K562 (cell line): ENCODE results near the gene SLC30A1. TPM values are rescaled to one million over a fixed set of nuclear protein-coding genes. Genes with fewer than 3 reads are reported as not detected.
A peak's percentile ranks its signal among the peaks of the same experiment; 100 is the strongest.

Source experiments
- ATF7 ChIP-seq: fragments of 450-650 bp; IDR thresholded peaks from 2 replicates; pipeline ENCODE4 v1.7.1; 2014; ENCODE audit warnings: mild to moderate bottlenecking, moderate library complexity
- DIDO1 ChIP-seq: fragments of 450-650 bp; IDR thresholded peaks from 2 replicates; pipeline ENCODE4 v1.6.1; 2016; ENCODE audit warnings: low read depth, missing biosample characterization, missing genetic modification characterization
- EP300 ChIP-seq: IDR thresholded peaks from 2 replicates; pipeline ENCODE4 v1.6.1; 2012; ENCODE audit warnings: low read length, improper control_type of control experiment
- FOSL1 ChIP-seq: fragments of 200-800 bp; sonication (Bioruptor generic); conservative IDR thresholded peaks from 2 replicates; pipeline ENCODE4 v1.6.1; 2016; ENCODE audit warnings: missing genetic modification characterization, missing compliant biosample characterization
- FOXJ2 ChIP-seq: fragments of 200-800 bp; sonication (Bioruptor generic); IDR thresholded peaks from 2 replicates; pipeline ENCODE4 v1.6.1; 2016; ENCODE audit warnings: missing genetic modification characterization, missing compliant biosample characterization
- HSF4 ChIP-seq: fragments of 250-450 bp; sonication (Bioruptor Pico); IDR thresholded peaks from 2 replicates; pipeline ENCODE4 v2.1.2; 2022; ENCODE audit warnings: mild to moderate bottlenecking, moderate library complexity, borderline replicate concordance
- MEF2D ChIP-seq: conservative IDR thresholded peaks from 2 replicates; pipeline ENCODE4 v1.6.1; 2016; ENCODE audit warnings: low read depth, missing genetic modification characterization, missing compliant biosample characterization
- OTX1 ChIP-seq: fragments of 450-650 bp; formaldehyde crosslinking; IDR thresholded peaks from 2 replicates; pipeline ENCODE4 v1.4.0; 2022; ENCODE audit warnings: mild to moderate bottlenecking
- PHF20 ChIP-seq: fragments of 450-650 bp; IDR thresholded peaks from 2 replicates; pipeline ENCODE4 v1.6.1; 2018; ENCODE audit not compliant: partially characterized antibody
- POU5F1 ChIP-seq: fragments of 150-350 bp; IDR thresholded peaks from 2 replicates; pipeline ENCODE4 v1.6.1; 2014; ENCODE audit warnings: borderline replicate concordance, low read length, low read depth, mild to moderate bottlenecking; ENCODE audit not compliant: partially characterized antibody
- SMAD4 ChIP-seq: fragments of 250-450 bp; sonication (Bioruptor Pico); conservative IDR thresholded peaks from 2 replicates; pipeline ENCODE4 v1.8.0; 2021; ENCODE audit warnings: inconsistent platforms, mild to moderate bottlenecking, moderate library complexity
- ZNF586 ChIP-seq: fragments of 450-650 bp; formaldehyde crosslinking; conservative IDR thresholded peaks from 2 replicates; pipeline ENCODE4 v1.4.0; 2020; ENCODE audit warnings: mild to moderate bottlenecking, moderate library complexity
- ZNF668 ChIP-seq: fragments of 250-450 bp; sonication (Bioruptor Pico); IDR thresholded peaks from 2 replicates; pipeline ENCODE4 v1.8.0; 2022; ENCODE audit warnings: mild to moderate bottlenecking, inconsistent platforms
- polyA plus RNA-seq, 8 experiments: library from polyadenylated mRNA; depleted of rRNA in 4 of 8; stranded (reverse) in 5 of 8; unstranded in 3 of 8; fragments of >200 nt; fragmentation: Nextera tagmentation in 2 of 8; fragmentation: Illumina TruSeq in 1 of 8; extraction: Ambion mirVana in 2 of 8; extraction: Trizol in 1 of 8; gene quantifications; 2 replicates each; pipeline versions ENCODE4 v1.2.1 to v1.2.3, GENCODE V29; 2011 to 2014; ENCODE audit warnings: inconsistent platforms in 1 of 8, missing spikeins in 1 of 8
- total RNA-seq, 7 experiments: library from RNA; depleted of rRNA in 6 of 7; stranded (reverse); fragments of >200 nt in 6 of 7; fragmentation: Illumina TruSeq in 2 of 7; extraction: Trizol in 2 of 7; gene quantifications; 2 replicates each; pipeline versions ENCODE4 v1.2.1 to v1.2.3, GENCODE V29; 2011 to 2021; ENCODE audit warnings: low replicate concordance in 1 of 7
- TF ChIP-seq, protein P1 (sequence below), 2 experiments: fragments of 200-800 bp in 1 of 2; sonication (Bioruptor generic) in 1 of 2; sonication (generic) in 1 of 2; formaldehyde crosslinking in 1 of 2; IDR thresholded peaks in 1 of 2; conservative IDR thresholded peaks in 1 of 2; 2 replicates each; pipeline versions ENCODE4 v1.5.0 to v1.6.1; 2016 to 2020; ENCODE audit warnings: missing compliant biosample characterization in 1 of 2, missing genetic modification characterization in 1 of 2, missing genetic modification reagents in 1 of 2
- TF ChIP-seq, protein P2 (sequence below): fragments of 250-450 bp; sonication (Bioruptor Pico); IDR thresholded peaks from 2 replicates; pipeline ENCODE4 v1.4.0; 2020; ENCODE audit warnings: mild to moderate bottlenecking, moderate library complexity
- TF ChIP-seq, protein P3 (sequence below): sonication (generic); formaldehyde crosslinking; IDR thresholded peaks from 2 replicates; pipeline ENCODE4 v1.8.0; 2022; ENCODE audit warnings: mild to moderate bottlenecking, missing genetic modification reagents
- TF ChIP-seq, protein P4 (sequence below): fragments of 250-450 bp; sonication (Bioruptor Pico); IDR thresholded peaks from 2 replicates; pipeline ENCODE4 v1.5.0; 2020; ENCODE audit warnings: mild to moderate bottlenecking
- TF ChIP-seq, protein P5 (sequence below): fragments of 250-450 bp; sonication (Bioruptor Pico); IDR thresholded peaks from 2 replicates; pipeline ENCODE4 v1.8.0; 2022; ENCODE audit warnings: moderate library complexity, mild to moderate bottlenecking, inconsistent platforms
- TF ChIP-seq, protein P6 (sequence below): fragments of 250-450 bp; sonication (Bioruptor Pico); IDR thresholded peaks from 2 replicates; pipeline ENCODE4 v1.4.0; 2020; ENCODE audit warnings: borderline replicate concordance

SLC30A1 gene
- total and polyA plus RNA-seq, 9 of the 15 experiments (the other 6 are each of a cell fraction or from before 2014, with no cell fraction given) = 4.1 to 14.4 (median 6.6) TPM

DNA sequence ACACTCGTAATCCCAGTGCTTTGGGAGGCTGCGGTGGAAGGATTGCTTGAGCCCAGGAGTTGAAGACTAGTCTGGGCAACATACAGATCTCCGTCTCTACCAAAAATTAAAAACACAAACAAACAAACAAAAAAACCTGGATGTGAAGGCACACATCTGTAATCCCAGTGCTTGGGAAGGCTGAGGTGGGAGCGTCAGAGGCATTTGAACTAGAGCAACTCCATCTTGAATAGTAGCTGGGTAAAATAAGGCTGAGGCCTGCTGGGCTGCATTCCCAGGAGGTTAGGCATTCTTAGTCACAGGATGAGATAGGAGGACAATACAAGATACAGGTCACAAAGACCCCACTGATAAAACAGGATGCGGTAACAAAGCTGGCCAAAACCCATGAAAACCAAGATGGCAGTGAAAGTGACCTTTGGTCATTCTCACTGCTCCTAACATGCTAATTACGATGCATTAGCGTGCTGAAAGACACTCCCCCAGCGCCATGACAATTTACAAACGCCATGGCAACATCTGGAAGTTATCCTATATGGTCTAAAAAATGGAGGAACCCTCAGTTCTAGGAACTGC is 53.8 kb downstream of the SLC30A1 start (continued):
- TF ChIP-seq, protein P1, sequence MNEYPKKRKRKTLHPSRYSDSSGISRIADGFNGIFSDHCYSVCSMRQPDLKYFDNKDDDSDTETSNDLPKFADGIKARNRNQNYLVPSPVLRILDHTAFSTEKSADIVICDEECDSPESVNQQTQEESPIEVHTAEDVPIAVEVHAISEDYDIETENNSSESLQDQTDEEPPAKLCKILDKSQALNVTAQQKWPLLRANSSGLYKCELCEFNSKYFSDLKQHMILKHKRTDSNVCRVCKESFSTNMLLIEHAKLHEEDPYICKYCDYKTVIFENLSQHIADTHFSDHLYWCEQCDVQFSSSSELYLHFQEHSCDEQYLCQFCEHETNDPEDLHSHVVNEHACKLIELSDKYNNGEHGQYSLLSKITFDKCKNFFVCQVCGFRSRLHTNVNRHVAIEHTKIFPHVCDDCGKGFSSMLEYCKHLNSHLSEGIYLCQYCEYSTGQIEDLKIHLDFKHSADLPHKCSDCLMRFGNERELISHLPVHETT (CRISPR knock-in tag; conservative IDR thresholded peaks at IDR 0.05 in 1 of 2, IDR thresholded peaks at IDR 0.05 in 1 of 2) = peak in 1 of 2 experiments; percentile 74; a peak in 1 of 4 replicates
- TF ChIP-seq, protein P2, sequence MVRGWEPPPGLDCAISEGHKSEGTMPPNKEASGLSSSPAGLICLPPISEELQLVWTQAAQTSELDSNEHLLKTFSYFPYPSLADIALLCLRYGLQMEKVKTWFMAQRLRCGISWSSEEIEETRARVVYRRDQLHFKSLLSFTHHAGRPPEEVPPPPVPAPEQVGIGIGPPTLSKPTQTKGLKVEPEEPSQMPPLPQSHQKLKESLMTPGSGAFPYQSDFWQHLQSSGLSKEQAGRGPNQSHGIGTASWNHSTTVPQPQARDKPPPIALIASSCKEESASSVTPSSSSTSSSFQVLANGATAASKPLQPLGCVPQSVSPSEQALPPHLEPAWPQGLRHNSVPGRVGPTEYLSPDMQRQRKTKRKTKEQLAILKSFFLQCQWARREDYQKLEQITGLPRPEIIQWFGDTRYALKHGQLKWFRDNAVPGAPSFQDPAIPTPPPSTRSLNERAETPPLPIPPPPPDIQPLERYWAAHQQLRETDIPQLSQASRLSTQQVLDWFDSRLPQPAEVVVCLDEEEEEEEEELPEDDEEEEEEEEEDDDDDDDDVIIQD (CRISPR knock-in tag) = no peak
- TF ChIP-seq, protein P3, sequence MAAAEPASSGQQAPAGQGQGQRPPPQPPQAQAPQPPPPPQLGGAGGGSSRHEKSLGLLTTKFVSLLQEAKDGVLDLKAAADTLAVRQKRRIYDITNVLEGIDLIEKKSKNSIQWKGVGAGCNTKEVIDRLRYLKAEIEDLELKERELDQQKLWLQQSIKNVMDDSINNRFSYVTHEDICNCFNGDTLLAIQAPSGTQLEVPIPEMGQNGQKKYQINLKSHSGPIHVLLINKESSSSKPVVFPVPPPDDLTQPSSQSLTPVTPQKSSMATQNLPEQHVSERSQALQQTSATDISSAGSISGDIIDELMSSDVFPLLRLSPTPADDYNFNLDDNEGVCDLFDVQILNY (CRISPR knock-in tag) = no peak
- TF ChIP-seq, protein P4, sequence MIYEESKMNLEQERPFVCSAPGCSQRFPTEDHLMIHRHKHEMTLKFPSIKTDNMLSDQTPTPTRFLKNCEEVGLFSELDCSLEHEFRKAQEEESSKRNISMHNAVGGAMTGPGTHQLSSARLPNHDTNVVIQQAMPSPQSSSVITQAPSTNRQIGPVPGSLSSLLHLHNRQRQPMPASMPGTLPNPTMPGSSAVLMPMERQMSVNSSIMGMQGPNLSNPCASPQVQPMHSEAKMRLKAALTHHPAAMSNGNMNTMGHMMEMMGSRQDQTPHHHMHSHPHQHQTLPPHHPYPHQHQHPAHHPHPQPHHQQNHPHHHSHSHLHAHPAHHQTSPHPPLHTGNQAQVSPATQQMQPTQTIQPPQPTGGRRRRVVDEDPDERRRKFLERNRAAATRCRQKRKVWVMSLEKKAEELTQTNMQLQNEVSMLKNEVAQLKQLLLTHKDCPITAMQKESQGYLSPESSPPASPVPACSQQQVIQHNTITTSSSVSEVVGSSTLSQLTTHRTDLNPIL = no peak
- TF ChIP-seq OTX1 (CRISPR knock-in tag) (peak; percentile 31; the same call in 1 of the 2 replicates), ATF7 (no peak), MEF2D (tag) (peak; percentile 93), DIDO1 (tag) (peak; percentile 37; the same call in 1 of the 2 replicates), ZNF668 (CRISPR knock-in tag) (peak; percentile 31; the same call in 1 of the 2 replicates), ZNF586 (CRISPR knock-in tag) (no peak), PHF20 (no peak), FOSL1 (tag) (0 out of 2 replicates have a peak, but pooled peaks have one; percentile 35), POU5F1 (no peak), HSF4 (CRISPR knock-in tag) (peak; percentile 59; the same call in 1 of the 2 replicates), FOXJ2 (tag) (no peak), SMAD4 (peak; percentile 79), EP300 (no peak)
- TF ChIP-seq, protein P5, sequence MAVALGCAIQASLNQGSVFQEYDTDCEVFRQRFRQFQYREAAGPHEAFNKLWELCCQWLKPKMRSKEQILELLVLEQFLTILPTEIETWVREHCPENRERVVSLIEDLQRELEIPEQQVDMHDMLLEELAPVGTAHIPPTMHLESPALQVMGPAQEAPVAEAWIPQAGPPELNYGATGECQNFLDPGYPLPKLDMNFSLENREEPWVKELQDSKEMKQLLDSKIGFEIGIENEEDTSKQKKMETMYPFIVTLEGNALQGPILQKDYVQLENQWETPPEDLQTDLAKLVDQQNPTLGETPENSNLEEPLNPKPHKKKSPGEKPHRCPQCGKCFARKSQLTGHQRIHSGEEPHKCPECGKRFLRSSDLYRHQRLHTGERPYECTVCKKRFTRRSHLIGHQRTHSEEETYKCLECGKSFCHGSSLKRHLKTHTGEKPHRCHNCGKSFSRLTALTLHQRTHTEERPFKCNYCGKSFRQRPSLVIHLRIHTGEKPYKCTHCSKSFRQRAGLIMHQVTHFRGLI (CRISPR knock-in tag) = no peak
- TF ChIP-seq, protein P6, sequence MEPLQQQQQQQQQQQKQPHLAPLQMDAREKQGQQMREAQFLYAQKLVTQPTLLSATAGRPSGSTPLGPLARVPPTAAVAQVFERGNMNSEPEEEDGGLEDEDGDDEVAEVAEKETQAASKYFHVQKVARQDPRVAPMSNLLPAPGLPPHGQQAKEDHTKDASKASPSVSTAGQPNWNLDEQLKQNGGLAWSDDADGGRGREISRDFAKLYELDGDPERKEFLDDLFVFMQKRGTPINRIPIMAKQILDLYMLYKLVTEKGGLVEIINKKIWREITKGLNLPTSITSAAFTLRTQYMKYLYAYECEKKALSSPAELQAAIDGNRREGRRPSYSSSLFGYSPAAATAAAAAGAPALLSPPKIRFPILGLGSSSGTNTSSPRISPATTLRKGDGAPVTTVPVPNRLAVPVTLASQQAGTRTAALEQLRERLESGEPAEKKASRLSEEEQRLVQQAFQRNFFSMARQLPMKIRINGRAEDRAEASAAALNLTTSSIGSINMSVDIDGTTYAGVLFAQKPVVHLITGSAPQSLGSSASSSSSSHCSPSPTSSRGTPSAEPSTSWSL = no peak
